Osteoblast (primary cell): ENCODE measurements around the gene MDFI. TPM values are rescaled to one million over a fixed set of nuclear protein-coding genes. Genes with fewer than 3 reads are reported as not detected.

Source experiments
- DNase-seq: peaks from one replicate; pipeline ENCODE4 v3.0.0; 2011; ENCODE audit warnings: low spot score, mixed read lengths; ENCODE audit not compliant: insufficient read length; ENCODE audit errors: missing footprints
- H2AFZ ChIP-seq: 2 replicates; pipeline ENCODE4 v1.6.0; 2011; ENCODE audit warnings: mild to moderate bottlenecking, low read length
- H3K27ac ChIP-seq: 2 replicates; pipeline ENCODE4 v1.5.1; 2011; ENCODE audit warnings: mild to moderate bottlenecking, low read depth, low read length, moderate library complexity
- H3K27me3 ChIP-seq: 2 replicates; pipeline ENCODE4 v1.6.0; 2012; ENCODE audit warnings: mild to moderate bottlenecking, control low read depth, inconsistent platforms, low read length, moderate library complexity; ENCODE audit not compliant: insufficient read depth
- H3K36me3 ChIP-seq: 2 replicates; pipeline ENCODE4 v1.5.1; 2011; ENCODE audit warnings: mild to moderate bottlenecking, low read length, control low read depth, moderate library complexity; ENCODE audit not compliant: insufficient read depth
- H3K4me1 ChIP-seq: 2 replicates; pipeline ENCODE4 v1.5.1; 2011; ENCODE audit warnings: mild to moderate bottlenecking, low read length, control low read depth, moderate library complexity; ENCODE audit not compliant: insufficient read depth
- H3K4me2 ChIP-seq: 2 replicates; pipeline ENCODE4 v1.6.0; 2011; ENCODE audit warnings: mild to moderate bottlenecking, low read length; ENCODE audit not compliant: insufficient read depth
- H3K4me3 ChIP-seq: fragments of 200-600 bp; sonication (generic); 3 replicates; pipeline ENCODE4 v1.5.1; 2012; ENCODE audit warnings: mild to moderate bottlenecking, low read length, inconsistent platforms; ENCODE audit not compliant: insufficient read depth
- H3K79me2 ChIP-seq: 2 replicates; pipeline ENCODE4 v1.6.0; 2012; ENCODE audit warnings: mild to moderate bottlenecking, low read length, control low read depth, inconsistent platforms; ENCODE audit not compliant: insufficient read depth
- H3K9me3 ChIP-seq: 2 replicates; pipeline ENCODE4 v1.5.1; 2011; ENCODE audit warnings: low read depth, low read length, control low read depth
- H4K20me1 ChIP-seq: 2 replicates; pipeline ENCODE4 v1.6.0; 2012; ENCODE audit warnings: mild to moderate bottlenecking, low read length, control low read depth; ENCODE audit not compliant: insufficient read depth
- CTCF ChIP-seq: IDR thresholded peaks from 2 replicates; pipeline ENCODE4 v1.5.1; 2011; ENCODE audit warnings: mild to moderate bottlenecking, low read depth, low read length, moderate library complexity; ENCODE audit errors: extremely low read depth
- total RNA-seq: library from RNA; depleted of rRNA; stranded (reverse); fragments of >200 nt; gene quantifications from 2 replicates; pipeline ENCODE4 v1.2.3, GENCODE V29; 2012

MDFI gene
- total RNA-seq, 1 donor = 0.72 TPM

DNA sequence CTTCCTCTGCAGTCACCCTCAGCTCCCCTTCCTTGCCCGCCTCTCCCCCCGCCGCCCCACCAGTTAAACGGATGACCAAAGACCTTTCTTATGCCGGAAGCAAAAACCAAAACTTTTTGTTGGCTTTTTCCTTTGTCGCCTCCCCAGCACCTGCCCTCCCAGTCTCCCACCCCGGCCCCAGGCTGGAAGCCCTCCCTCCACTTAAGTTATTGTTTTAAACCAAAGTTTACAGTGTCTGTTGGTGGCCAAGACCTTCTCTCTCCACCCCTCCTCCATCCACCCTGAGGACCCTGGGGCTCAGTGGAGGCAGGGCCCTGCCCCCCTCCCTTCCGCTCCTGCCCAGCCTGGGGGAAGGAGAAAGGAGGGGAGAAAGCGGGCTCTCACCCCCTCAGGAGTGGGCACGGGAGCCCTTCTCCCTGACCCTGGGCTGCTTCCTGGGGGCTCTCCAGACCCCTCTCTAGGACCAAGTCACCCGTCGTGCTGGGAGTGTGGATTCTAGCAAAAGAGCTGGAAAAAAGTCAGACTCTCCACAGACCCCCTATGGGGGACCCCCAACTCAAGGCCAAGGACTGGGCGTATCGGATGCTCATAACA lies 38.3 kb upstream of the MDFI start:
- Histone ChIP-seq H3K4me2 (no peak overlapping the region), H3K27me3 (no peaks in the 10 kb centered on the region), H3K27ac (no peak overlapping the region), H3K36me3 (no peaks in the 10 kb centered on the region), H3K79me2 (no peaks in the 10 kb centered on the region), H2AFZ (no peak overlapping the region), H3K4me3 (no peak overlapping the region), H3K4me1 (peaks cover 6% of the 10 kb centered on the region), H3K9me3 (no peaks in the 10 kb centered on the region), H4K20me1 (no peaks in the 10 kb centered on the region)
- no peak for TF ChIP-seq CTCF
- DNase-seq = peak; percentile 13

- DNase-seq = peak; percentile 43
- Histone ChIP-seq H3K27ac (no peak overlapping the region), H3K79me2 (no peaks in the 10 kb centered on the region), H3K4me3 (no peak overlapping the region), H3K4me2 (no peak overlapping the region), H3K9me3 (no peaks in the 10 kb centered on the region), H2AFZ (no peak overlapping the region), H3K36me3 (no peaks in the 10 kb centered on the region), H3K27me3 (no peaks in the 10 kb centered on the region), H3K4me1 (peaks cover 6% of the 10 kb centered on the region), H4K20me1 (no peaks in the 10 kb centered on the region)
- no peak for TF ChIP-seq CTCF
Observed at GRCh38 chr6:41600499-41601247, 37.6 kb upstream of the MDFI start.

- no peaks in the 10 kb centered on the region for H3K9me3 ChIP-seq
- DNase-seq = peak; percentile 32
- H3K27ac ChIP-seq = no peak overlapping the region
- H3K4me2 ChIP-seq = no peak overlapping the region
- no peaks in the 10 kb centered on the region for H3K27me3 ChIP-seq
- no peaks in the 10 kb centered on the region for H3K79me2 ChIP-seq
- H2AFZ ChIP-seq = no peak overlapping the region
- no peak overlapping the region for H3K4me3 ChIP-seq
- no peak for TF ChIP-seq CTCF
- no peaks in the 10 kb centered on the region for H4K20me1 ChIP-seq
- no peaks in the 10 kb centered on the region for H3K36me3 ChIP-seq
- peaks cover 6% of the 10 kb centered on the region for H3K4me1 ChIP-seq
Observed at GRCh38 chr6:41601248-41601549, 37.1 kb upstream of the MDFI start.

- Histone ChIP-seq H3K36me3 (no peaks in the 10 kb centered on the region), H3K27ac (no peak overlapping the region), H3K79me2 (no peaks in the 10 kb centered on the region), H3K4me2 (peak overlapping the region; percentile 83), H4K20me1 (no peaks in the 10 kb centered on the region), H3K27me3 (no peaks in the 10 kb centered on the region), H3K4me1 (peaks cover 6% of the 10 kb centered on the region), H3K4me3 (no peak overlapping the region), H3K9me3 (no peaks in the 10 kb centered on the region), H2AFZ (peak overlapping the region; percentile 82)
- DNase-seq = no peak
- TF ChIP-seq CTCF = no peak
Observed at GRCh38 chr6:41602422-41602743, 35.9 kb upstream of the MDFI start.
